SK-N-SH treated with all-trans-retinoic acid at 6 μM for 48 hours (cell line): ENCODE results near the gene IGF1R.

Experiments
- ATAC-seq: fragments of 200-7000 bp; cut with Tn5 transposase; 3 replicates; pipeline ENCODE4 v1.9.1; 2020; ENCODE audit warnings: mild to moderate bottlenecking, moderate library complexity
- BACH2 ChIP-seq: fragments of 250-450 bp; sonication (Bioruptor Pico); IDR thresholded peaks from 2 replicates; pipeline ENCODE4 v1.9.0; 2021; ENCODE audit warnings: mild to moderate bottlenecking, borderline replicate concordance
- CSDC2 ChIP-seq: fragments of 250-450 bp; sonication (Bioruptor Pico); IDR thresholded peaks from 2 replicates; pipeline ENCODE4 v1.5.0; 2020; ENCODE audit warnings: mild to moderate bottlenecking, moderate library complexity
- ESRRG ChIP-seq: fragments of 250-450 bp; sonication (Bioruptor Pico); IDR thresholded peaks from 2 replicates; pipeline ENCODE4 v1.6.1; 2021; ENCODE audit warnings: mild to moderate bottlenecking
- GLIS3 ChIP-seq: fragments of 250-450 bp; sonication (Bioruptor Pico); IDR thresholded peaks from 2 replicates; pipeline ENCODE4 v1.5.0; 2020; ENCODE audit warnings: mild to moderate bottlenecking, moderate library complexity
- ISL1 ChIP-seq: fragments of 250-450 bp; sonication (Bioruptor Pico); IDR thresholded peaks from 2 replicates; pipeline ENCODE4 v2.1.2; 2022; ENCODE audit warnings: mild to moderate bottlenecking, moderate library complexity
- OSR1 ChIP-seq: fragments of 250-450 bp; sonication (Bioruptor Pico); IDR thresholded peaks from 2 replicates; pipeline ENCODE4 v1.8.0; 2022; ENCODE audit warnings: moderate library complexity, mild to moderate bottlenecking, inconsistent platforms
- PATZ1 ChIP-seq: fragments of 250-450 bp; sonication (Bioruptor Pico); IDR thresholded peaks from 2 replicates; pipeline ENCODE4 v1.8.0; 2020; ENCODE audit warnings: mild to moderate bottlenecking, moderate library complexity, borderline replicate concordance
- POU6F1 ChIP-seq: fragments of 250-450 bp; sonication (Bioruptor Pico); IDR thresholded peaks from 2 replicates; pipeline ENCODE4 v1.8.0; 2021; ENCODE audit warnings: low read depth, mild to moderate bottlenecking, moderate library complexity, borderline replicate concordance
- RARB ChIP-seq: fragments of 250-450 bp; sonication (Bioruptor Pico); IDR thresholded peaks from 2 replicates; pipeline ENCODE4 v1.8.0; 2021; ENCODE audit warnings: mild to moderate bottlenecking, moderate library complexity
- TCF4 ChIP-seq: fragments of 250-450 bp; sonication (Bioruptor Pico); IDR thresholded peaks from 2 replicates; pipeline ENCODE4 v1.8.0; 2021; ENCODE audit warnings: mild to moderate bottlenecking, moderate library complexity, borderline replicate concordance
- TOX ChIP-seq: fragments of 250-450 bp; sonication (Bioruptor Pico); IDR thresholded peaks from 2 replicates; pipeline ENCODE4 v1.8.0; 2021; ENCODE audit warnings: mild to moderate bottlenecking, moderate library complexity, borderline replicate concordance
- TSHZ2 ChIP-seq: fragments of 250-450 bp; sonication (Bioruptor Pico); IDR thresholded peaks from 2 replicates; pipeline ENCODE4 v1.5.0; 2020; ENCODE audit warnings: mild to moderate bottlenecking, moderate library complexity
- ZC3H10 ChIP-seq: fragments of 250-450 bp; sonication (Bioruptor Pico); IDR thresholded peaks from 2 replicates; pipeline ENCODE4 v1.5.1; 2021; ENCODE audit warnings: mild to moderate bottlenecking, moderate library complexity
- ZFP3 ChIP-seq: fragments of 250-450 bp; sonication (Bioruptor Pico); IDR thresholded peaks from 2 replicates; pipeline ENCODE4 v1.5.0; 2020; ENCODE audit warnings: mild to moderate bottlenecking, moderate library complexity
- ZNF70 ChIP-seq: fragments of 450-650 bp; formaldehyde crosslinking; IDR thresholded peaks from 2 replicates; pipeline ENCODE4 v1.5.0; 2020; ENCODE audit warnings: mild to moderate bottlenecking, moderate library complexity

IGF1R gene

DNA sequence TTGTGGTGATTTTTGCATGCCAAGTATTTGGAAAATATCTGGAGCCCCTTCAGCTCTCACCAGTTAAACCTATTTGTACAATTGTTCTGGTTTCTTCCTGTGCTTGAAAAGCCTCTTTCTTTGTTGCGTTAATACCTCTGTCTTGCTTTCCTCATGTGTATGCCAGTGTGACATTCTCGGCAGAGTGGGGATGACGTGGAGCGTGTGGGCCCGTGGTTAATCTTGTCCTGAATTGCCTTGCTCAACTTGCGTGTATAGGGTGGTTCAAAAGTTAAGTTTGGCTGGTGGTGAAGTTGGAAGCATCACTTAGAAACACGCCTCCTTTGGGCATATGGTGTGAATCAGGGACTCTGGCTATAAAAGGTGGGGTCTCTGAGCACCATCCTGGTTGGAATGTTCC, 67.1 kb downstream of the IGF1R start:
- TF ChIP-seq ZFP3: no peak
- TF ChIP-seq TOX (CRISPR knock-in tag): no peak
- no peak for TF ChIP-seq ISL1 (CRISPR knock-in tag)
- no peak for TF ChIP-seq OSR1
- TF ChIP-seq CSDC2: no peak
- TF ChIP-seq TCF4 (CRISPR knock-in tag): no peak
- TF ChIP-seq BACH2: no peak
- TF ChIP-seq ZC3H10: no peak
- no peak for TF ChIP-seq TSHZ2 (CRISPR knock-in tag)
- TF ChIP-seq, all 23 proteins: peak for 0
- ATAC-seq: no peak

DNA sequence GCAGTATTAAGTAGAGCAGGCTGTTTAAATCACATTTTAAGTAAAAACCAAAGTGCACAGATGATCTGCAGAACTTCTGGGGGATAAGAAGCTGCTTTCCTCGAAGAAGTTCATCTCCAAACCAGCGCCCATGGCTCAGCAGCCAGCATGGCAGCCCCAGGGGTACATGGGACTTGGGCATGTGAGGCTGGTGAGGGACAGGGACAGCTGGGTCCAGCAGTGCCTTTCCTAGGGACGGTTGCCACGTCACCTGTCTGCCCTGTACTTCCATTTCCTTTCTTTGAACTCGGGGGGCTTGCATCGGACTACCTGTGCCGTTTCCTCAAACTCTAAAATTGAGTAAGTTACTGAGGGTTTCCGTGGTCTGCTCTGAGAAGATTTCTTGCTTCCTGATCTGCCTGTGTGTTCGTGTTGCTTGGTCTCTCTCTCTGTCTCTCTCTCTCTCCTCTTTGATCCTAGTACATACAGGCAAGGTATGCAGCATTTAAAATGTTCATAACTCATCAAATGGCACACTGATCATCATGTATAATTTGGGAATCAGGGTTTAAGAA, 67.6 kb downstream of the IGF1R start:
- ATAC-seq: no peak
- no peak for TF ChIP-seq BACH2
- no peak for TF ChIP-seq OSR1
- TF ChIP-seq ZNF70 (CRISPR knock-in tag): no peak
- no peak for TF ChIP-seq POU6F1 (CRISPR knock-in tag)
- no peak for TF ChIP-seq TSHZ2 (CRISPR knock-in tag)
- no peak for TF ChIP-seq TOX (CRISPR knock-in tag)
- TF ChIP-seq ZFP3: no peak
- no peak for TF ChIP-seq GLIS3 (CRISPR knock-in tag)
- no peak for TF ChIP-seq TCF4 (CRISPR knock-in tag)

GRCh38 chr15:98717371-98717770, 69.0 kb downstream of the IGF1R start:
- no peak for ATAC-seq

More at GRCh38 chr15:98717371-98717770, 69.0 kb downstream of the IGF1R start:
- no peak for TF ChIP-seq TCF4 (CRISPR knock-in tag)
- TF ChIP-seq PATZ1 (CRISPR knock-in tag): no peak
- TF ChIP-seq ZFP3: no peak
- no peak for TF ChIP-seq ZNF70 (CRISPR knock-in tag)
- TF ChIP-seq RARB: no peak
- TF ChIP-seq TSHZ2 (CRISPR knock-in tag): no peak
- TF ChIP-seq ESRRG (CRISPR knock-in tag): no peak
